ENCODE data around the gene ZMIZ2. TPM values are rescaled to one million over a fixed set of nuclear protein-coding genes. Genes with fewer than 3 reads are reported as not detected.

ZMIZ2 gene
- total and polyA plus RNA-seq, 2 of the 8 experiments (the other 6 are each of a cell fraction or from before 2014, with no cell fraction given): 24.4 to 66.4 TPM

- TF ChIP-seq GABPA (IDR thresholded peaks at IDR 0.05; ENCODE audit: borderline replicate concordance, insufficient read depth, low read length) (no peak), POU5F1 (IDR thresholded peaks at IDR 0.05; ENCODE audit: low read depth, low read length) (no peak), CBX8 (IDR thresholded peaks at IDR 0.05; ENCODE audit: borderline replicate concordance, low read depth, low read length) (no peak), CREB1 (IDR thresholded peaks at IDR 0.05) (no peak)
Observed at GRCh38 chr7:44707558-44708230, 41.0 kb upstream of the ZMIZ2 start (continued).

Measured in H1 (cell line).